VCaP (cell line): ENCODE measurements around the gene TEKTIP1.
"Not testable (repeated sequence)": the region's sequence is repeated elsewhere in the genome, so short reads cannot be mapped to it uniquely, and the experiment has no call there.

ENCODE experiments used
- H3K27ac ChIP-seq: fragments of 450-650 bp; 2 replicates; pipeline ENCODE4 v1.5.1; 2017
- CTCF ChIP-seq: fragments of 450-650 bp; conservative IDR thresholded peaks from 2 replicates; pipeline ENCODE4 v1.5.1; 2017; ENCODE audit warnings: mild to moderate bottlenecking, moderate library complexity

TEKTIP1 gene

GRCh38 chr19:3555653-3556422, 16.9 kb downstream of the TEKTIP1 start:
- no peak for TF ChIP-seq CTCF
- H3K27ac ChIP-seq, result no peak overlapping the region; the same call in 1 of the 2 replicates

GRCh38 chr19:3556423-3556977, 17.5 kb downstream of the TEKTIP1 start:
- TF ChIP-seq CTCF, result no peak
- H3K27ac ChIP-seq, result peak overlapping the region; percentile 69

- TF ChIP-seq CTCF, result no peak; the same call in none of the 2 replicates
- H3K27ac ChIP-seq, result peak overlapping the region; percentile 69
Measured at GRCh38 chr19:3556978-3557460, 18.0 kb downstream of the TEKTIP1 start.

- peak within 1 kb of the TSS; percentile 69 for H3K27ac ChIP-seq
- no peak; the same call in 1 of the 2 replicates for TF ChIP-seq CTCF
Measured at GRCh38 chr19:3557461-3558248, 18.7 kb downstream of the TEKTIP1 start, which contains the start of gene MFSD12. Gene MFSD12 (minus strand): TSS chr19:3557586. CDS start chr19:3557403, 183 bp downstream.

GRCh38 chr19:3563709-3564524, 24.9 kb downstream of the TEKTIP1 start:
- H3K27ac ChIP-seq, result no peak overlapping the region
- no peak for TF ChIP-seq CTCF

GRCh38 chr19:3565139-3565538, 26.2 kb downstream of the TEKTIP1 start:
- TF ChIP-seq CTCF, result no peak
- H3K27ac ChIP-seq, result no peak overlapping the region

- not testable (repeated sequence) for H3K27ac ChIP-seq
Measured at GRCh38 chr19:3570042-3570441, 31.1 kb downstream of the TEKTIP1 start.
